Mammary epithelial cell (primary cell): ENCODE results near the gene MME.

ENCODE experiments used
- CTCF ChIP-seq, 2 donors: IDR thresholded peaks in 1 of 2; conservative IDR thresholded peaks in 1 of 2; 2 replicates each; pipeline ENCODE4 v1.5.1; 2011 to 2012; ENCODE audit warnings: inconsistent platforms in 2 of 2, low read length in 2 of 2, mild to moderate bottlenecking in 2 of 2, control low read depth in 1 of 2, low read depth in 1 of 2; ENCODE audit not compliant: insufficient read depth in 1 of 2; ENCODE audit errors: extremely low read depth in 1 of 2
- EZH2 ChIP-seq: IDR thresholded peaks from 2 replicates; pipeline ENCODE4 v1.6.1; 2012; ENCODE audit warnings: low read length, inconsistent platforms, borderline replicate concordance

- TF ChIP-seq CTCF (conservative IDR thresholded peaks at IDR 0.05 in 1 of 2, IDR thresholded peaks at IDR 0.05 in 1 of 2; ENCODE audit: extremely low read depth in 1 of 2, insufficient read depth in 1 of 2, low read depth in 1 of 2, low read length in 2 of 2): no peak
- no peak for TF ChIP-seq EZH2
These were observed 147.0 kb downstream of the MME start for GRCh38 chr3:155227141-155227540.
